Lung (tissue), 12 donors: ENCODE data around the gene OR10H2. TPM values are rescaled to one million over a fixed set of nuclear protein-coding genes. Genes with fewer than 3 reads are reported as not detected.

Experiments used
- ATAC-seq: fragments of 200-7000 bp; cut with Tn5 transposase; one replicate; pipeline ENCODE4 v1.9.1; 2020; ENCODE audit warnings: moderate number of reproducible peaks; ENCODE audit not compliant: insufficient read depth, low FRiP score
- DNase-seq, 3 donors: peaks; one replicate each; pipeline ENCODE4 v3.0.0-alpha.2; 2013 to 2017
- H3K27ac ChIP-seq, 2 donors: one replicate each; pipeline ENCODE4 v1.5.1; 2013; ENCODE audit warnings: mild to moderate bottlenecking in 2 of 2, moderate library complexity in 2 of 2, control low read depth in 1 of 2, inconsistent platforms in 1 of 2, low read depth in 1 of 2, low read length in 1 of 2
- H3K27me3 ChIP-seq, 3 donors: one replicate each; pipeline ENCODE4 v1.5.1; 2013; ENCODE audit warnings: low read length in 2 of 3; ENCODE audit not compliant: control insufficient read depth in 3 of 3, insufficient read depth in 3 of 3
- H3K36me3 ChIP-seq, 4 donors: one replicate each; pipeline ENCODE4 v1.5.1; 2013; ENCODE audit warnings: low read length in 4 of 4, mild to moderate bottlenecking in 1 of 4, moderate library complexity in 1 of 4; ENCODE audit not compliant: control insufficient read depth in 4 of 4, insufficient read depth in 4 of 4
- H3K4me1 ChIP-seq, 5 donors: one replicate each; pipeline ENCODE4 v1.5.1; 2013; ENCODE audit warnings: low read length in 5 of 5, mild to moderate bottlenecking in 2 of 5, moderate library complexity in 1 of 5; ENCODE audit not compliant: control insufficient read depth in 5 of 5, insufficient read depth in 5 of 5
- H3K4me3 ChIP-seq: one replicate; pipeline ENCODE4 v1.5.1; 2013; ENCODE audit warnings: mild to moderate bottlenecking, control low read depth, moderate library complexity
- H3K9ac ChIP-seq, 2 donors: one replicate each; pipeline ENCODE4 v1.5.1; 2013; ENCODE audit warnings: low read length in 2 of 2, control low read depth in 1 of 2; ENCODE audit not compliant: insufficient read depth in 1 of 2
- H3K9me3 ChIP-seq, 4 donors: one replicate each; pipeline ENCODE4 v1.5.1; 2013; ENCODE audit warnings: low read length in 3 of 4, mild to moderate bottlenecking in 1 of 4, moderate library complexity in 1 of 4; ENCODE audit not compliant: control insufficient read depth in 4 of 4, insufficient read depth in 3 of 4
- CTCF ChIP-seq: IDR thresholded peaks from 2 replicates; pipeline ENCODE4 v1.5.1; 2012; ENCODE audit warnings: mild to moderate bottlenecking; ENCODE audit errors: control extremely low read depth, extremely low read depth
- WGBS, 2 donors: extraction: QIAGEN DNeasy Blood & Tissue Kit; methylation state at CpG; one replicate each; pipeline ENCODE4 v1.1.7; 2013; 5-methylcytosine and 5-hydroxymethylcytosine counted together
- polyA plus RNA-seq, 2 donors: library from polyadenylated mRNA; stranded (reverse); fragments of 200-250 nt; gene quantifications; one replicate each; pipeline ENCODE4 v1.2.1, GENCODE V29; 2013
- total RNA-seq, 2 donors: library from RNA; depleted of rRNA in 1 of 2; stranded (reverse); fragments of >200 nt in 1 of 2; gene quantifications; one replicate each; pipeline ENCODE4 v1.2.1, GENCODE V29; 2014 to 2021
- donor health status: control.
- donor health status: control.
- donor health status: Bipolar disorder and iron deficiency.
- donor health status: healthy.
- donor health status: DM: yes; HTN: yes; CAD: no.

The OR10H2 gene
- total and polyA plus RNA-seq, 4 donors: not detected

GRCh38 chr19:15683411-15683810, 44.4 kb upstream of the OR10H2 start:
- no peak for DNase-seq
- no peak for ATAC-seq
- H3K27ac ChIP-seq: no peak overlapping the region
- H3K9ac ChIP-seq: no peak overlapping the region
- no peak overlapping the region for H3K4me3 ChIP-seq
- peaks cover 0 to 5% (median 0%) of the 10 kb centered on the region in 5 donors for H3K4me1 ChIP-seq
- H3K9me3 ChIP-seq: peaks cover 0 to 5% (median 4%) of the 10 kb centered on the region in 4 donors
- 82% methylated on average over 10 of the region's 10 CpGs for WGBS, 2 donors
- peaks cover 0 to 28% (median 0%) of the 10 kb centered on the region in 4 donors for H3K36me3 ChIP-seq
- TF ChIP-seq CTCF: no peak
- H3K27me3 ChIP-seq: no peaks in the 10 kb centered on the region

GRCh38 chr19:15684828-15685227, 43.0 kb upstream of the OR10H2 start:
- DNase-seq (no peak), ATAC-seq (no peak)
- 32 to 34% methylated on average over 9 of the region's 9 CpGs for WGBS, 2 donors
- H3K4me3 ChIP-seq: no peak overlapping the region
- no peaks in the 10 kb centered on the region for H3K27me3 ChIP-seq
- no peak overlapping the region for H3K9ac ChIP-seq
- TF ChIP-seq CTCF: no peak
- peaks cover 0 to 23% (median 0%) of the 10 kb centered on the region in 4 donors for H3K36me3 ChIP-seq
- H3K27ac ChIP-seq: no peak overlapping the region
- peaks cover 1 to 7% (median 5%) of the 10 kb centered on the region in 4 donors for H3K9me3 ChIP-seq
- peaks cover 0 to 5% (median 0%) of the 10 kb centered on the region in 5 donors for H3K4me1 ChIP-seq

GRCh38 chr19:15696654-15697194, 31.1 kb upstream of the OR10H2 start:
- WGBS, 2 donors: 70% methylated on average over 19 of the region's 19 CpGs
- DNase-seq: no peak
- no peak for TF ChIP-seq CTCF

More at GRCh38 chr19:15696654-15697194, 31.1 kb upstream of the OR10H2 start:
- H3K9me3 ChIP-seq: peaks cover 0 to 2% (median 0%) of the 10 kb centered on the region in 4 donors
- no peak for ATAC-seq
- H3K36me3 ChIP-seq: no peaks in the 10 kb centered on the region
- no peak overlapping the region for H3K9ac ChIP-seq
- no peaks in the 10 kb centered on the region for H3K27me3 ChIP-seq
- H3K4me1 ChIP-seq: no peaks in the 10 kb centered on the region
- H3K27ac ChIP-seq: no peak overlapping the region
- H3K4me3 ChIP-seq: no peak overlapping the region
